GM19328 (cell line): Measurements from ENCODE around the gene KIN.
"Not testable (repeated sequence)": the region's sequence is repeated elsewhere in the genome, so short reads cannot be mapped to it uniquely, and the experiment has no call there.

Source experiments
- ATAC-seq: cut with Tn5 transposase; IDR thresholded peaks from one replicate; pipeline ENCODE4 v1.9.1; 2021; ENCODE audit warnings: mild to moderate bottlenecking, moderate library complexity; ENCODE audit not compliant: unreplicated experiment

The KIN gene

DNA sequence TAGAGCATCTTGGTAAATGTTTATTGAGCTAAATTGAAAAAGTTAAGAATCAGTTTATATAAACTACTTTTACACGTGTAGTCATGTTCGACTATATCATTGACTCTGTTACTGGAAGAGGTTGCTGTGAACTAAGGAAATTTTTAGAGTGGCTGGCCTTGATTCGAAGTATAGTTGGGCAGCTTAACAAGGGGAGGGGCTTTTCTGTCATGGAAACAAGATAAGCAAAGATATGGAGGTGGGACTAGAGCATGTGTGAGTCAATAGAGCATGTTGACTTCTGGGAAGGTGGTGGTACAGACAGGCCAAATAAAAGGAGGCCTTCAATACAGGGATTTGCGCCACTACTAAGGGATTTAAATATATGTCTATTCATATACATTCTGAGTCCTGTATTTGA is 7.8 kb upstream of the KIN start:
- ATAC-seq, result no peak

GRCh38 chr10:7794251-7795026 is 6.6 kb upstream of the KIN start:
- ATAC-seq, result no peak

- ATAC-seq, result no peak
These were observed 4.7 kb upstream of the KIN start for GRCh38 chr10:7792541-7792940.

GRCh38 chr10:7789390-7789789 is 1.6 kb upstream of the KIN start:
- no peak for ATAC-seq

- ATAC-seq, result peak; percentile 17
These were observed 970 bp upstream of the KIN start for GRCh38 chr10:7788639-7789286.

DNA sequence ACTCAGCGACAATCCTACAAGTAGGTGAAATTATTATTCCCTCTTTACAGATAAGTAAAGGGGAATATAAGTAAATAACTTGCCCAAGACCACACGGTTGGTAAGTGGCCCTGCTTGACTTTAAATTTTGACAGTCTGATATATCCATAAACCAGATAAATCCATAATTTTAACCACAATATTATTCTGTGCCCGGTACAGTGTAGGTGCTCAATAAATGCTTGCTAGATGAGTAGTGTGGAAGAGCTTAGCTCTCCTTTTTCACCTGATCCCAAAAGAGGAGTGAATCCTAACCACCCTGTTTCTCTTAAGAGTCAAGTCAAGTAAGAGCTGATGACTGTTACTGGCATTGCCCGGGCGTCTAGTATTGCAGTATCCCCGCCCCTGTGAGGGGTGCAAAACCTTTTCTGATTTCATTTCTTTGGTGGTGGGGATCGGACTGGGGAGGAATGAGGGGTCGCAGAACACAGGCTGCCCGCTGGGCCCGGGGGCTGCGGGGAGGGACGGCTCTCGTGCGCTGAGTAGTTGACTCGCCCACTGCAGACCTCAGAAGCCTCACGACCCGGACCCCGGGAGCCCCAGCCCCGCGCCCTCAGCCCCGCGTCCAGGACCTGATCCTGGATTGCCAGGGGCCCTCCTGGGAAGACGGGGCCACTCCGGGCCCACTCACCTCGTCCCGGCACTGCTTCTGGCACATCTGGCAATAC is 490 bp downstream of the KIN start:
- peak; percentile 15 for ATAC-seq

DNA sequence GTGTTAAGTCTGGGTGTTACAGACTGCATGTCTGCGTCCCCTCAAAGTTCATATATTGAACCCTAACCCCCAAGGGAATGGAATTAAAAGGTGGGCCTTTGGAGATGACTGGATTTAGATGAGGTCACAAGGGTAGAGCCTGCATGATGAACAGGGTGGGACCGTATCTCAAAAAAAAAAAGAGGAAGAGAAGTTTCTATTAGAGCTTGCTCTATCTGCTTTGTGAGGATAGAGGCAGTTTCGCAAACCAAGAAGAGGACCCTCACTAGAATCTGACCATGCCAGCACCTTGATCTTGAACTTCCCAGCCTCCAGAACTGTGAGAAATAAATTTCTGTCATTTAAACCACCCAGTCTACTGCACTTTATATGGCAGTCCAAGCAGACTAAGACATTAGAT is 1.4 kb downstream of the KIN start:
- ATAC-seq, result no peak

DNA sequence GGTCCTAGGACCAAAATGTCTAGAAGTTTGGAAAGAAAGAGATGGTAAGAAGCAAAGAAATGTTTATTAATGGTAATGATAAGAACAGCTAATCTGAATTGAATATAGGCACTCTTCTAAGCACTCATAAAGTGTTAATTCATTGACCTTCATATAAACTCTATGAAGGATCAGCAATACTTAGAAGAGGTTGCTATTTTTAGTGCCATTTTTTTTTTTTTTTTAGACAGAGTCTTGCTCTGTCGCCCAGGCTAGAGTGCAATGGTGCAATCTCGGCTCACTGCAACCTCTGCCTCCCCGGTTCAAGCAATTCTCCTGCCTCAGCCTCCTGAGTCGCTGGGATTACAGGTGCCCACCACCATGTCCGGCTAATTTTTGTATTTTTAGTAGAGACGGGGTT is 5.6 kb downstream of the KIN start:
- not testable (repeated sequence) for ATAC-seq

GRCh38 chr10:7776777-7777176 is 11.0 kb downstream of the KIN start:
- ATAC-seq, result no peak

DNA sequence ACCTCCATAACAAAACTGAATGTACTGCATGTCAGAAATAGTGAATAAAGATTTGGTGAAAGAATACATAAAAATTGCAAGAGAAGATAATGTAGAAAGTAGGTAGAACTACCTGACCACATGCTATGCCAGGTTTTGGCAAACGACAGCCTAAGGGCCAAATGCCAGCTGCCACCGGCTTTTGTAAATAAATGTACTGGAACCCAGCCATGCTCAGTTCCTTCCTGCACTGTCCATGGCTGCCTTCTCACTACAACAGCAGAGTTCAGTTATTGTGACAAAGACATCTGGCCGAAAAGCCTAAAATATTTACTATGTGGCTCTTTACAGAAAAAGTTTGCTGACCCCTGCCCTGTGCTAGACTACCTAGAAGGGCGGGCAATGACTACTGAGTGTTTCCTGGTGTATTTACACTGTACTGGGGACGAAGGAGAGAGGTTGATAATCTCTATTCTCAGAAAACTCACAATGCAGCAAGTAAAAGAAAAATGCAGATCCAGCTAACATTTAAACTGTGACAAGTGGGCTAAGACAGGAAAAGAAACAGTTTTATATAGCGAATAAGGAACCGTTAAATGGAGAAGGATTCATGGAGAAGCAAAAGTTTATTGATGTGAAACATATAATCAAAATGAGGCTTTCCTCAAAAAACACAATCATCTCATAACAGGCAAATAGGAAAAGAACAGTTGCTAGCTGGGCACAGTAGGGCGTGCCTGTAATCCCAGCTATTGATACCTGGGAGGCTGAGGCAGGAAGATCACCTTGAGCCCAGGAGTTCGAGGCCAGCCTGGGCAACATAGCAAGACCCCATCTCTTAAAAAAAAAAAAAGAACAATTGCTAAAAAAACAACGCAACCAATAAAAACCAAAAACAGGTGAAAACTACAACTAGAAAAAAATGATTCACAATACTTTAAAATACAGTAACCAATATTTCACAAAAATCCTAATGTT is 13.7 kb downstream of the KIN start:
- ATAC-seq, result no peak

DNA sequence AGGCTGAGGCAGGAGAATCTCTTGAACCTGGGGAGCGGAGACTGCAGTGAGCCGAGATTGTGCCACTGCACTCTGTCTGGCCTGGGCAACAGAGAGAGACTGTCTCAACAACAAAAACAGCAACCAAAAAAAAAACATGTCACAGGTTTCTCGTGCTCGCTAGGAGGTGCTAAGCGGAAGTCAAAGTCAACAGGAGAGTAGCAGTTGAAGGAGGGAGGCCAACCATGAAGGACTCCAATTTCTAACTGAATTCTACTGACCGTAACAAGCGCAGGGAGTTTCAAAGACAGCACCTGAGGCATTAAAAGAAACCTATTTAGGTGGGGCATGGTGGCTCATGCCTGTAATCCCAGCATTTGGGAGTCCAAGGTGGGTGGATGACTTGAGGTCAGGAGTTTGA is 19.4 kb downstream of the KIN start:
- ATAC-seq, result no peak

- ATAC-seq, result no peak
These were observed 20.6 kb downstream of the KIN start for GRCh38 chr10:7767209-7767608.

DNA sequence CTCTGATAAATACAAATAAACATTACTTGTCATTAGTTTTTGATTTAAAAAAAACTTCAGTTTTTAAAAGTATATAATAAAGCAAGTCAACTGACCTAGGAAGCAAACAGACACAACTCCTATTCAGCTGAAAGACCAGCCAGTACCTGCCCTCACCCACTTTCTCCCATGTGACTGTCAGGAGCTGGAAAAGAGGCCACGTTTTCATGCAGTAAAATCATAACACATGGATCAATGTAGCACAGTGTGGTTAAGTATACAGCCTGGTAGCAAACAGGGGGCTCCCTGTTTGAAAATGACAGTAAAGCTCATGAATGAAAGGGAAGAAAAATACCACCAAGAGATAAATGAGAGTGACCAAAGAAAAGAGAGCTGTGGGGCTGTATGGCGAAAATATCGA is 21.6 kb downstream of the KIN start:
- ATAC-seq, result no peak

DNA sequence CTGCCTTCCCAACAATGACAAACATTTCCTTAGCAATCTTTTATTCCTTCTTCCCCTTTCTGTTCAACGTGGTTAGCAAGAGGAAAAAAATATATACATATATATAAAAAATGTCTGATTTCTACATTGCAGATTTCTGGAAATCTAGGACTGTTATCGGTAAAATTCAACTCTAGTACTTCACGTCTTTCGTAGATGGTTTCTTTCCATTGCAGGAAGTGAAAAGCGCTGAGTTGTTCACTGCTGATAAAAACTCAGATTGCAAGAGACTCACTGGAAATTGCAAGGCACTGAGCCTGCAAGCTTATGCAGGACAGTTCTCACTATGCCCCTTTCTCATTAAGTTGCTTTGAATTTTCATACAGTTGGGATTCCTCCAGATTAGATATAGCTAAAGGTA is 23.9 kb downstream of the KIN start:
- no peak for ATAC-seq

GRCh38 chr10:7756360-7756992 is 31.3 kb downstream of the KIN start:
- ATAC-seq, result no peak

DNA sequence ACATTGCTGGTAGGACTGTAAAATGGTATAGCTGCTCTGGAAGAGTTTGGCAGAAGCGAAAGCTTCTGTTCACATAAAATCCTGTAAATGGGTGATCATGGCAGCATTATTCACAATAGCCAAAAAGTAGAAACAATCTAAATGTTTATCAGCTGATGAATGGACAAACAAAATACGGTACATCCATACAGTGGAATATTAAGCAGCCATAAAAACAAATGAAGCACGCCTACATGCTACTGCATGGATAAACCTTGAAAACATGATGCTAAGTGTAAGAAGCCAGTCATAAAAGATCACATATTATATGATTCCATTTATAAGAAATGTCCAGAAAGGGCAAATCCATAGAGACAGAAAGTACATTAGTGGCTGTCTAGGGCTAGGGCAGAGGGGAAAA is 32.7 kb downstream of the KIN start:
- ATAC-seq, result no peak

DNA sequence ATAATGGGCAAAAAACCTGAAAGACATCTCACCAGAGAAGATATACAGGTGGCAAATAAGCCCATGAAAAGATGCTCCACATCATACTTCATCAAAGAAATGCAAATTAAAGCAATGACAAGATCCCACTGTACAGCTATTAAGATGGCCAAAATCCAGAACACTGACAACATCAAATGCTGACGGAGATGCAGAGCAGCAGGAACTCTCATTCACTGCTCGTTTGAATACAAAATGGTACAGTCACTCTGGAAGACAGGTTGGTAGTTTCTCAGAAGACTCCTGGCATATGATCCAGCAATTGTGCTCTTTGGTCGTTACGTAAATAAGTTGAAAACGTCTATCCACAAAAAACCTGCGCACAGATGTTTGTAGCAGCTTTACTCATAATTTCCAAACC is 35.5 kb downstream of the KIN start:
- ATAC-seq, result no peak

- no peak for ATAC-seq
These were observed 37.6 kb downstream of the KIN start for GRCh38 chr10:7750222-7750621.

GRCh38 chr10:7748637-7749036 is 39.2 kb downstream of the KIN start:
- not testable (repeated sequence) for ATAC-seq

GRCh38 chr10:7744307-7744706 is 43.5 kb downstream of the KIN start:
- no peak for ATAC-seq
